Central memory CD4-positive, alpha-beta T cell (primary cell): ENCODE results near the gene IFNG.

Experiments
- DNase-seq: peaks from one replicate; pipeline ENCODE4 v3.0.0; 2022

Gene IFNG

DNA sequence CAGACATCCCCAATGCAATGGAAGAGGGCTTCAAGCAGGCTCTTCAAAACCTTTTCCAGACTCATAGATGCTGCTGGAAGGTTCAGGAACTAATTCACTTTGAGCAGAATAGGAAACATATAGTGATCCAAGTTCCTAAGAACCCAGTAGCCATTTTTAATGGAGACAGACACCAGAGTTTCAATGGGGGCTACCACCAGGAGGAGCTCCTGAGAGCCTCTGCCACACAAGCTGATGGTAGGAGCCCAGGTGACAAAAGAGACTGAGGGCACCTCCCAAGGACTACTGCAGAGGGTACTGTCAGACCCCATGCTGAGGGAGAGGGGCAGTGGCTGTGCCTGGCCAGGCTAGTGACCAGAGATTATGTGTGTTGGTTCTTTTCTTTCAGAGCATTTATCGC lies 45.9 kb downstream of the IFNG start:
- DNase-seq, result peak; percentile 11

DNA sequence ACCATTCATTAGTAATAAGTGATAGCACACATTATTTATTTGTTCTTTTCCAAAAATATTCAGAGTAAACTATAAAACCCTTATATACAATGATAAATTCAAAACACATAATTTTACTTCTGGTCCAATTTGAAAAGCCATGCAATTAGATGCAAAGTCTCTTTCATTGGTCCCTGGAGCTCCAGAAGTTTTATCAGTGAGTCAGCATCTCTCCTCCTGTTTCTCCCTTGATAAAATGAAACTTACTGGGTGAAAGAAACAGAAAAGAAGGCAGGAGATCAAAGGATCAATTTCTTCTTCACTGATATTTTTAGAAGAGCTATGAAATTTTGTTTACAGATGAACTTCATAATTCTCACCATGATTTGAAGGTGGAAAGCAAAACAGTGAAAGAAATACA lies 47.5 kb downstream of the IFNG start:
- DNase-seq, result no peak

DNA sequence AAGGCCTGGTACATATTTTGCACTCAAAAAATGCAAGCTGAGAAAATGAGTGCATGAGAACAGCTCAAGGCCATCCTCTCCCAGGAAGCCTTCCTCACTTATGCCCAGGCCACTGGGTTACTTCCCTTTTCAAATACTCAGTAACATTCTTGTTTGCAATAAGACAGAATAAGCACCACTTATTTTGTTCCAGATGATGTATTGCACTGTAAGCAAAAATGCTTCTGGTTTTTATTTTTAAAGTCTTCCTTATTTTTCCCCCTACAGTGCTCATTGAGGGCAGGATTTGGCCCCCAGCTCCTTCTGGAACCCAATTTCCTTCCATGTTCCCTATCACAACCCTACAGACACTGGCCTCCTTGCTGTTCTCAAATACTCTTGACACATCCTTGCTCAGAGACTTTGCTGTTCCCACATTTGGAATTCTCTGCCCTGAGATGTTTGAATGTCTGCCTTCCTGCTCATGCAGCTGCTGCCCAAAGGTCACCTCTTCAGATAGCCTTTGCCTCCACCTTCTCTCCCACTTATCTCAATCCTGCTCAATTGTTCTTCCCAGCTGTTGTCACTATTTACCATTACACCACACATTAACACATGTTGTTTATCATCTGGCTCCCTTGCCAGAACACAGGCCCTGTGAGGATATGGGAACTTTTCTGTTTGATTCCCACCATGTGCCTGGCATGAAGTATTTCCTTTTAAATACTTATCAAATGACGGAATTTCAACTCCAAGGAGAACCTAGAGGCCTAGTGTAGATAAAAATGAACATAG lies 49.9 kb downstream of the IFNG start:
- no peak for DNase-seq

DNA sequence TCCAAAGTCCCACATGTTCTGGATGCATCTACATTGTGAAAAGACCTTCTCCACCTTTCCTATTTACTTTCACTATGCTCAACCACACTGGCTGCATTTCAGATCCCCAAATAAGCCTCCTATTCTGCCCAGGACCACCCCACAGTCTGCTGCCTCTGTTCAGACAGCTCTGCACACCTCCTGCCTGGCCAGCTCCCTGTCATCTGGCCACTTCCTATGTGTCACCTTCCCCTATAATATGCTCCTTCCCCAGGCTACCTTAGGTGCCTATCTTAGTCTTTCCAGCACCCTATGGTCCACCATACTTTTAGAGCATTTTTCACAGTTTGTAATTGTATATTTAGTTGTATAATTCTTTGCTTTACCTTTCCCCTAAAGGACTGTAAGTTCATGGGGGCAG lies 50.5 kb downstream of the IFNG start:
- no peak for DNase-seq

DNA sequence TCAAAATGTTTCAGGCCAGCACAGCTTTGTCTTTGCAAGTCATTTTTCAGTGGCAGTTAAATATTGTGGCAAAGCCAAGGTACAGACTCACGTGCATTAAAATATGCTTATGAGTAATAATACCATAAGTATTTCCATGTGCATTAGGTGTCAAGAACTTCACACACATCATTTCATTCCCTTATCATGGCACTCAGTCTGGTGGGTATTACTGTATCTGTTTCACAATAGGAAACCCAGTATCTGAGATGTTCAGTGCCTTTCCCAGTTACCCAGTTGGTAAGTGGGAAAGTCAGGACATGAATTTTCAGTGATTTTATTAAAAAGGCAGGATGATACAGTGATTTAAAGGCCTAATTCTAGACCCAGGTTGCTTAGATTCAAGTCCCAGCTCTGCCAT lies 52.9 kb downstream of the IFNG start:
- DNase-seq, result no peak

DNA sequence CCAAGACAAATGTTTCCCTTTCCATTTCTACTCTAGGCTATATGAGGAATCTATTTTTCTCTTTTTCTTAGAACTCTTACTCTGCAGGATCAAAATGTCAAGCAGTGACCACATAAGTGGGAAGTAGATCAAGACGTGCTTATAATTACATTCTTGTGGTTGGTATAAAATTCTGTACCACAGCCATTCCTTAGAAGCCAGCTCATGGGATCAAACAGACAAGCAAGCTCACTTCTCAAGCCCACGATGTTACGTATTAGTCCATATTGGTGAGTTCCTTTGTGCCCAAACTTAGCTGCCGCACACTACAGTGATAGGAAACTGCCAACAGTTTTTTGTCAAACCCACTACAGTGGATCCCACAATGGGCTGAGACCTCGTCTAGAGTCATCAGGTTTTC lies 53.4 kb downstream of the IFNG start:
- DNase-seq, result no peak
